ENCODE data around the gene TTC39C. TPM values are rescaled to one million over a fixed set of nuclear protein-coding genes. Genes with fewer than 3 reads are reported as not detected.
"Not testable (repeated sequence)": the region's sequence is repeated elsewhere in the genome, so short reads cannot be mapped to it uniquely, and the experiment has no call there.

The TTC39C gene
- total RNA-seq, 3 donors from 2014 or later: 49.8 to 59.0 (median 53.0) TPM

DNA sequence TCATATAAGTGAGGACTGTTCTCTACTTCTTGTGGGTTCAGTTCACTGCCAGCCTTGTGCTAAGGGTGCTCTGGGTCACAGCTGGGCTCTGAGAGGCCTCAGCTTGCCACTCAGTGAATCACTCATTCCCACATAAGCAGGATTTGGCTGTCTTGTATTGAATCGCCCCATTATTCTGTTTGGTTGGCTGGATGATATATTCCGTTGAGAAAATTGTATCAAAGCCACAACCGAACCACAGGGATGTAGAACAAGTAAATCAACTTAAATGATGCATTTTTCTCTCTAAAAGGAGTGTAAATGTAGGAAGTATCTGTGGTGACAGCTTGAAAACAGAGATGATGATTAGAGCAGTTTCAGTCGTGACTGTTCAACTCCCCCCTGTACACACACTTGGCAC lies 39.6 kb downstream of the TTC39C start:
- H3K4me1 ChIP-seq: no peaks in the 10 kb centered on the region

DNA sequence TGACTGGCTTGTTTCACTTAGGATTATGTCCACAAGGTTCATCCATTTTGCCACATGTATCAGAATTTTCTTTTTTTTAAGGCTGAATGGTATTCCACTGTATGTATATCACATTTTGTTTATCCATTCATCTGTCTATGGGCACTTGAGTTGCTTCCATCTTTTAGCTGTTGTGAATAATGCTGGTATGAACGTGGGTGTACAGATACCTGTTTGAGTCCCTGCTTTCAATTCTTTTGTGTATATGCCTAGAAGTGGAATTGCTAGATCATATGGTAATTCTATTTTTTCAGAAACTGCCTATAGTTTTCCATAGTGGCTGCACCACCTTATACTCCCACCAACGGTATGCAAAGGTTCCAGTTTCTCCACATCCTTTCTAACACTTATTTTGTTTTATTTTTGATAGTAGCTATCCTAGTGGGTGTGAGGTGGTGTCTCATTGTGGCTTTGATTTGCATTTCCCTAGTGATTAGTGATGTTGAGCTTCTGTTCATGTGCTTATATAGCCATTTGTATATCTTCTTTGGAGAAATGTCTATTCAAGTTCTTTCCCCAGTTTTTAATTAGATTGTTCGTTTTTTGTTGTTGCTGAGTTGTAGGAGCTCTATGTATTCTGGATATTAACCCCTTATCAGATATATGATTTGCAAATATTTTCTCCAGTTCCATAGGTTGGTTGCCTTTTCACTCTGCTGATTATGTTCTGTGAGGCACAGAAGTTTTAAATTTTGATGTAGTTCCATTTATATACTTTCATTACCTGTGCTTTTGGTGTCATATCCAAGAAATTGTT lies 40.7 kb downstream of the TTC39C start:
- Histone ChIP-seq H3K4me1 (no peaks in the 10 kb centered on the region), H3K27ac (no peak overlapping the region), H3K36me3 (no peaks in the 10 kb centered on the region), H3K4me3 (no peak overlapping the region), H3K9me3 (no peaks in the 10 kb centered on the region), H3K27me3 (no peaks in the 10 kb centered on the region)
- DNase-seq (ENCODE audit: low spot score in 2 of 2): no peak
- TF ChIP-seq POLR2AphosphoS5 (IDR thresholded peaks at IDR 0.05): no peak
- intact Hi-C loops (cut with DNase I; ENCODE audit: low total_unique reads): no loop called here

More for the DNA sequence above, 39.6 kb downstream of the TTC39C start:
- Histone ChIP-seq H3K27ac (peak overlapping the region in 1 of 2 donors; percentile 14), H3K9me3 (no peaks in the 10 kb centered on the region), H3K27me3 (no peaks in the 10 kb centered on the region), H3K36me3 (no peaks in the 10 kb centered on the region), H3K4me3 (no peak overlapping the region)
- TF ChIP-seq POLR2AphosphoS5 (IDR thresholded peaks at IDR 0.05) (no peak), POLR2A (IDR thresholded peaks at IDR 0.05) (no peak)
- TF ChIP-seq, protein P1, sequence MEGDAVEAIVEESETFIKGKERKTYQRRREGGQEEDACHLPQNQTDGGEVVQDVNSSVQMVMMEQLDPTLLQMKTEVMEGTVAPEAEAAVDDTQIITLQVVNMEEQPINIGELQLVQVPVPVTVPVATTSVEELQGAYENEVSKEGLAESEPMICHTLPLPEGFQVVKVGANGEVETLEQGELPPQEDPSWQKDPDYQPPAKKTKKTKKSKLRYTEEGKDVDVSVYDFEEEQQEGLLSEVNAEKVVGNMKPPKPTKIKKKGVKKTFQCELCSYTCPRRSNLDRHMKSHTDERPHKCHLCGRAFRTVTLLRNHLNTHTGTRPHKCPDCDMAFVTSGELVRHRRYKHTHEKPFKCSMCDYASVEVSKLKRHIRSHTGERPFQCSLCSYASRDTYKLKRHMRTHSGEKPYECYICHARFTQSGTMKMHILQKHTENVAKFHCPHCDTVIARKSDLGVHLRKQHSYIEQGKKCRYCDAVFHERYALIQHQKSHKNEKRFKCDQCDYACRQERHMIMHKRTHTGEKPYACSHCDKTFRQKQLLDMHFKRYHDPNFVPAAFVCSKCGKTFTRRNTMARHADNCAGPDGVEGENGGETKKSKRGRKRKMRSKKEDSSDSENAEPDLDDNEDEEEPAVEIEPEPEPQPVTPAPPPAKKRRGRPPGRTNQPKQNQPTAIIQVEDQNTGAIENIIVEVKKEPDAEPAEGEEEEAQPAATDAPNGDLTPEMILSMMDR (IDR thresholded peaks at IDR 0.05): no peak
- intact Hi-C loops (cut with DNase I; ENCODE audit: low total_unique reads): no loop called here
- DNase-seq (ENCODE audit: low spot score in 2 of 2): no peak

GRCh38 chr18:24055878-24056277 lies 41.3 kb downstream of the TTC39C start:
- intact Hi-C loops (cut with DNase I; ENCODE audit: low total_unique reads): no loop called here
- no peak for DNase-seq (ENCODE audit: low spot score in 2 of 2)

GRCh38 chr18:24056506-24056905 lies 42.0 kb downstream of the TTC39C start:
- intact Hi-C loops (cut with DNase I; ENCODE audit: low total_unique reads): no loop called here
- no peaks in the 10 kb centered on the region for H3K4me1 ChIP-seq
- DNase-seq (ENCODE audit: low spot score in 2 of 2): no peak
- H3K9me3 ChIP-seq: no peaks in the 10 kb centered on the region
- H3K27me3 ChIP-seq: no peaks in the 10 kb centered on the region
- H3K36me3 ChIP-seq: no peaks in the 10 kb centered on the region
- no peak overlapping the region for H3K27ac ChIP-seq
- TF ChIP-seq, protein P1 (IDR thresholded peaks at IDR 0.05): no peak
- TF ChIP-seq POLR2AphosphoS5 (IDR thresholded peaks at IDR 0.05) (no peak), POLR2A (IDR thresholded peaks at IDR 0.05) (no peak)
- H3K4me3 ChIP-seq: no peak overlapping the region

More at GRCh38 chr18:24055878-24056277, 41.3 kb downstream of the TTC39C start:
- no peaks in the 10 kb centered on the region for H3K27me3 ChIP-seq
- H3K4me1 ChIP-seq: no peaks in the 10 kb centered on the region
- TF ChIP-seq POLR2A (IDR thresholded peaks at IDR 0.05): no peak
- no peak for TF ChIP-seq POLR2AphosphoS5 (IDR thresholded peaks at IDR 0.05)
- TF ChIP-seq, protein P1 (IDR thresholded peaks at IDR 0.05): no peak
- no peaks in the 10 kb centered on the region for H3K36me3 ChIP-seq
- no peak overlapping the region for H3K4me3 ChIP-seq
- H3K9me3 ChIP-seq: no peaks in the 10 kb centered on the region
- H3K27ac ChIP-seq: no peak overlapping the region

GRCh38 chr18:24057804-24058203 lies 43.2 kb downstream of the TTC39C start:
- intact Hi-C loops (cut with DNase I; ENCODE audit: low total_unique reads): no loop called here
- H3K27me3 ChIP-seq: no peaks in the 10 kb centered on the region
- TF ChIP-seq POLR2A (IDR thresholded peaks at IDR 0.05) (no peak), POLR2AphosphoS5 (IDR thresholded peaks at IDR 0.05) (no peak)
- TF ChIP-seq, protein P1 (IDR thresholded peaks at IDR 0.05): no peak
- no peaks in the 10 kb centered on the region for H3K36me3 ChIP-seq
- DNase-seq (ENCODE audit: low spot score in 2 of 2): no peak
- H3K4me1 ChIP-seq: no peaks in the 10 kb centered on the region
- no peaks in the 10 kb centered on the region for H3K9me3 ChIP-seq
- no peak overlapping the region for H3K4me3 ChIP-seq
- no peak overlapping the region for H3K27ac ChIP-seq

DNA sequence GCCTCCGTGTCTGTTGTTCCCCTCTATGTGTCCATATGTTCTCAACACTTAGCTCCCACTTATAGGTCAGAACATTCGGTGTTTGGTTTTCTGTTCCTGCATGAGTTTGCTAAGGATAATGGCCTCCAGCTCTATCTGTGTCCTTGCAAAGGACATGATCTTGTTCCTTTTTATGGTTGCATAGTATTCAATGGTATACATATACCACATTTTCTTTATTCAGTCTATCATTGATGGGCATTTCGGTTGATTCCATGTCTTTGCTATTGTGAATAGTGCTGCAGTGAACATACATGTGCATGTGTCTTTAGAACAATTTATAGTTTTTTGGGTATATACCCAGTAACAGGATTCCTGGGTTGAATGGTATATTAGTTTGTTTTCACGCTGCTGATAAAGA lies 44.8 kb downstream of the TTC39C start:
- H3K27ac ChIP-seq; intact Hi-C loops (cut with DNase I; ENCODE audit: low total_unique reads); H3K36me3 ChIP-seq; H3K4me3 ChIP-seq; H3K27me3 ChIP-seq; H3K4me1 ChIP-seq; H3K9me3 ChIP-seq; DNase-seq (ENCODE audit: low spot score in 2 of 2): not testable (repeated sequence)

All from breast epithelium (tissue), 4 donors.